ENCODE measurements around the gene TNFRSF18. TPM values are rescaled to one million over a fixed set of nuclear protein-coding genes. Genes with fewer than 3 reads are reported as not detected.

Gene TNFRSF18
- total RNA-seq, 1 donor from 2014 or later = 3.0 TPM

GRCh38 chr1:1175221-1176062 is 30.9 kb downstream of the TNFRSF18 start:
- peaks cover 24% of the 10 kb centered on the region for H3K27me3 Mint-ChIP-seq (ENCODE audit: unreplicated experiment)
- DNase-seq = no peak
- no peak for TF ChIP-seq CTCF (IDR thresholded peaks at IDR 0.05; ENCODE audit: partially characterized antibody, unreplicated experiment)
- H3K4me1 Mint-ChIP-seq (ENCODE audit: low read depth, unreplicated experiment) = peaks cover 4% of the 10 kb centered on the region
- no peaks in the 10 kb centered on the region for H3K36me3 Mint-ChIP-seq (ENCODE audit: unreplicated experiment)
- H3K4me3 Mint-ChIP-seq (ENCODE audit: unreplicated experiment) = peak overlapping the region; percentile 38
- peaks cover 28% of the 10 kb centered on the region for H3K9me3 Mint-ChIP-seq (ENCODE audit: unreplicated experiment)
- peak overlapping the region; percentile 43 for H3K27ac Mint-ChIP-seq (ENCODE audit: unreplicated experiment)

- TF ChIP-seq CTCF (IDR thresholded peaks at IDR 0.05; ENCODE audit: partially characterized antibody, unreplicated experiment) = no peak
These were observed 32.5 kb downstream of the TNFRSF18 start, which contains the start of gene TTLL10 for GRCh38 chr1:1173793-1174415. TTLL10 (plus strand) TSS chr1:1173880; CDS start chr1:1179216, 5,336 bp downstream.

GRCh38 chr1:1173061-1173792 is 33.2 kb downstream of the TNFRSF18 start:
- Mint-ChIP-seq H3K9me3 (ENCODE audit: unreplicated experiment) (peaks cover 35% of the 10 kb centered on the region), H3K27ac (ENCODE audit: unreplicated experiment) (no peak overlapping the region), H3K27me3 (ENCODE audit: unreplicated experiment) (peaks cover 31% of the 10 kb centered on the region), H3K4me3 (ENCODE audit: unreplicated experiment) (no peak overlapping the region), H3K4me1 (ENCODE audit: low read depth, unreplicated experiment) (peaks cover 4% of the 10 kb centered on the region), H3K36me3 (ENCODE audit: unreplicated experiment) (no peaks in the 10 kb centered on the region)
- TF ChIP-seq CTCF (IDR thresholded peaks at IDR 0.05; ENCODE audit: partially characterized antibody, unreplicated experiment) = no peak
- DNase-seq = peak; percentile 17

More at GRCh38 chr1:1173793-1174415, 32.5 kb downstream of the TNFRSF18 start, which contains the start of gene TTLL10:
- peaks cover 31% of the 10 kb centered on the region for H3K27me3 Mint-ChIP-seq (ENCODE audit: unreplicated experiment)
- H3K9me3 Mint-ChIP-seq (ENCODE audit: unreplicated experiment) = peaks cover 35% of the 10 kb centered on the region
- no peak within 1 kb of the TSS for H3K27ac Mint-ChIP-seq (ENCODE audit: unreplicated experiment)
- H3K4me1 Mint-ChIP-seq (ENCODE audit: low read depth, unreplicated experiment) = peaks cover 4% of the 10 kb centered on the region
- H3K36me3 Mint-ChIP-seq (ENCODE audit: unreplicated experiment) = no peaks in the 10 kb centered on the region
- DNase-seq = peak; percentile 35
- no peak within 1 kb of the TSS for H3K4me3 Mint-ChIP-seq (ENCODE audit: unreplicated experiment)

GRCh38 chr1:1171546-1172340 is 34.6 kb downstream of the TNFRSF18 start:
- Mint-ChIP-seq H3K4me3 (ENCODE audit: unreplicated experiment) (peak overlapping the region; percentile 50), H3K9me3 (ENCODE audit: unreplicated experiment) (peaks cover 30% of the 10 kb centered on the region), H3K27ac (ENCODE audit: unreplicated experiment) (peak overlapping the region; percentile 6), H3K36me3 (ENCODE audit: unreplicated experiment) (no peaks in the 10 kb centered on the region), H3K4me1 (ENCODE audit: low read depth, unreplicated experiment) (peaks cover under 1% of the 10 kb centered on the region), H3K27me3 (ENCODE audit: unreplicated experiment) (peaks cover 24% of the 10 kb centered on the region)
- TF ChIP-seq CTCF (IDR thresholded peaks at IDR 0.05; ENCODE audit: partially characterized antibody, unreplicated experiment) = no peak
- DNase-seq = no peak

All from glutamatergic neuron (in vitro differentiated cells).